Measurements from ENCODE around the gene ZNF609.

GRCh38 chr15:64610257-64610919 is 150.0 kb downstream of the ZNF609 start:
- TF ChIP-seq POLR2A (IDR thresholded peaks at IDR 0.05) (no peak), CTCF (IDR thresholded peaks at IDR 0.05) (no peak)
